CD4-positive, alpha-beta T cell treated with Interleukin-2 at 100 ng/mL for 4 hours (primary cell): ENCODE data around the gene REEP1.
"Not testable (repeated sequence)": the region's sequence is repeated elsewhere in the genome, so short reads cannot be mapped to it uniquely, and the experiment has no call there.

ENCODE experiments used
- DNase-seq: peaks from one replicate; pipeline ENCODE4 v3.0.0-alpha.2; 2020; ENCODE audit warnings: low spot score

Gene REEP1

DNA sequence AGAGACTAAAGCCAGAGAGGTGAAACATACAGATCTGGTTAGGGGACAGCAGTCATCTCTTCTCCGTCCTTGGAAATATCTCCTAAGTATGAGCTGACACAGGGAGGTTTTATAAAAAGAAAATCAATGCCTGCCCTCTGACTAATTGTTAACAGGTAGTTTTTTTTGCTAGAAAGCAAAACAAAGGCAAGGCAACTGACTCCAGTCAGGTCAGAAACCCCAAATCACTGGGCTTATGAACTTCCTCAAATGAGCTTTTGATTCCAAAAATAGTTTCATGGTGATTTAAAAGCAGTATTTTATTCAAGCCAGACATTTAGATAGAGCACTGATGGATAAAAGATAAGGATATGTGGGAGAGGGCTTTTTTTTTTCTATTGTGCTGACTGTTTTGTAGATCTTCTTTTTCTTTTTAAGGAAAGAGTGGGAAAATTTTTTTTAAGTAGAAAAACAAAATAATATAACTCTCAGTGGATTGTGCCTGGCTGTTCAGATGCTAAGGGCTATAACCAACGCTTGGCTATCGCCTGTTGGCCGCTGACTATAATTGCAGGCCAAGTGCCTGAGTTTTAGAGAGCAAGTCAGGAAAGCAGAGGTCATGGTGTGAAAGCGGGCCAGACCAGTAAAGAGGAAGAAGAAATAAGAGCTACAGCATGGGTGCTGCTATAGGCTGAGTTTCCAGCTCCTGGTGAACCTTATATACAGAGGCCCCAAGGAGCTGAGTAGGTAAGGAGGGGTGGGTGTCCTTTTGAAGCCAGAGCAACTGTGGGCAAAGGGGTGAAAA is 93.3 kb downstream of the REEP1 start:
- no peak for DNase-seq

DNA sequence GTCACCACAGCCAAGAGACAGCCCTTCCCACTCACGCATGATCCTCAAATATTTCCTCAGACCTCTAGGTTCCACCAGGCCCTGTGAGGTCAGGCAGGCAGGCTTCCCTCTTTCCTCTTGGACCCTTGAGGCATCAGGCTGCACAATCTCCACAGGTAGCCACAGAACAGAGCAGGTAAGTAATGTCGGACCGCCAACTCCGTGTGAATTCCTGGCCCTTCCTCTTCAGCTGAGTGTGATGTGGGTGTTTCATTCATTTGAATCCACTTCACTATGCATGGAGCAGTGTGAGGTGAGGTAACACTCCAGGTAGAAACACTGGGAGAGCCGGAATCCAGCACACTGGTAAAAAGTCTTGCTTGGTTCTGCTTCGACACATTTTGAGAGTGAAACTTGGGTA is 94.2 kb downstream of the REEP1 start:
- no peak for DNase-seq

DNA sequence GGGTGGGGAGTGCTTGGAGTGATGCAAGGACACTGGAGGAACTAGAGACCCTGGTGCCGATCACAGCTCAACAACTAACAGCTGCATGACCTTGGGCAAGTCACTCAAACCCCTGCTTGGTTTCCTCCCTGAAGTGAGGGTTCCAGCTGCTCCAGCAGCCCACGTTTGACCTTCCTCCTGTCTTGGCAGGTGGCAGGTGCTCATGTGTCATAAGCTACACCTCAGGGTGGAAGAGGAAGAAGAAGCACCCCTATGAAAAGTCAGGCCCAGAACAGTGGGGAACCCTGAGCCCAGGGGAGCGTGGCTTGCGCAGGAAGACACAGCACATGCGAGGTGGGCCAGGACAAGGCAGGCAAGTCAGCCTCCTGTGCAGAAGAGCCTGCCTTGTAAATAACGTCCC is 95.8 kb downstream of the REEP1 start:
- DNase-seq: no peak

DNA sequence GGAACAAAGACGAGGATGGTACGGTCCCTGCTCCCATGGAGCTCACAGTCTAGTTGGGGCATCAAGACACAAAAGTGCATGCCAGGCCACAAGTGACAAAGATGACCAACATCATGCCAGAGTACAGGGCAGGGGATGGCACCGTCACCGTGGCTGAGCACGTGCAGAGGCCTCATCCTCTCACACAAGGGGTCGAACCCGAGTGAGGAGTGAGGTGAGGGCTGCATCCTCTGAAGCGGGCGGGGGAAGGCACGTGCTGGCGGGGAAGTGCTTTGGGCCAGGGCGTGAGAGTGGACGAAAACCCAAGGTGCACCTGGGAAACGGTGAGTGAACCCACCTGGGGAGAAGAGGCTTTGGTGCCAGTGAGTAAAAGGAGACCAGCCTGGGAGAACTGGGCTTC is 97.2 kb downstream of the REEP1 start:
- no peak for DNase-seq

DNA sequence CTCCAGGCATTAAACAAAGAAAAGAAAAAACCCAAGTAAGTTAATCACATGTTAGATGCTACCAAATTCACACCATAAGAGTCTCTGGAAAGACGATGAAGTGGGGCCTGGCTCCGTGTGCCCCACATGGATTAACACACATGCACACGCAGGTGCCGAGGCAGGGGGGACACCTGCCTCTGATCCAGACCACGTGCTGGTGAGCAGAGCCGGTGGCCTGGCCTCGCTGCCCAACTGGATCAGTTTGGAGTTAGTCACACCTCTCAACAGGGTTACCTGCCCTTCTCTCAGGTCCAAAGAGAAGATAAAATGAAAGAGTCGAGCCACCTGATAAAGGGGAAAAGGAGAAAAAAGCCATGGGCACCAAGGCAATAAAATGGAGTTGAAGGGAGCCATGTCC is 97.7 kb downstream of the REEP1 start:
- no peak for DNase-seq

DNA sequence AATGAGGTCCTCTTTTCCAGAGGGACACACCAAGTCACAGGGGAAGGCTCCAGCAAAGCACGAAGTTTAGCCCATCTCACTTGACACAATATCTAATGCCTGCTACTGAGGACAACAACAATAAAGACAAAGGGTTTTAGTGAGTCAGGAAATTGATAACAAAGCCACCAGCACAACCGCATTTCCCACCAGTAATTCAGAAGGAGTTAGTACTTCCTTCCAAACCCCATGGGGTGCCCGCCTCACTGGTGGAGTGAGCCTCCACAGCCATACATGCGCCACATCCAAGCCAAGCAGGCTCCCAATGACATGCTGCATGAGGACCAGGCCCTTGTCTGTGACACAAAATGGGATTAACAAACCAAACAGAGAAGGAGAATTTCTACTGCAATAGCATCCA is 98.1 kb downstream of the REEP1 start:
- DNase-seq: no peak

DNA sequence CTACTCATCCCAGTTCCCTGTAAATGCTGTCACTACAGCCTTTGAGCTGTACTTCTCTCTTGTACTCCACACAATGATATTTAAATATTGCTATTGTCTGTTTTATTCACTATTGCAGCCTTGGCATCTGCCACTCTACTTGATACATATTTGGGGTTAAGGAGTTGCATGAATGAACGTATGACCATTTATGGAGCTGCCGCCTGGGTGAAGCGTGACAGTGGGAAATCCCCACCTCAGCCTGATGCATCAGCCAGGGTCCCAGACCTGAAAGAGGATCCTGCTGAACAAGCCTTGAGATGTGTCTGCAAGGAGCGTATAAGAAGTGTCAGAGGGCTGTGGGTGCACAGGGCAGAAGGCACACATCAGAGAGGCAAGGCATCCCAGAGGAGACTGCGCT is 99.1 kb downstream of the REEP1 start:
- peak; percentile 27 for DNase-seq

DNA sequence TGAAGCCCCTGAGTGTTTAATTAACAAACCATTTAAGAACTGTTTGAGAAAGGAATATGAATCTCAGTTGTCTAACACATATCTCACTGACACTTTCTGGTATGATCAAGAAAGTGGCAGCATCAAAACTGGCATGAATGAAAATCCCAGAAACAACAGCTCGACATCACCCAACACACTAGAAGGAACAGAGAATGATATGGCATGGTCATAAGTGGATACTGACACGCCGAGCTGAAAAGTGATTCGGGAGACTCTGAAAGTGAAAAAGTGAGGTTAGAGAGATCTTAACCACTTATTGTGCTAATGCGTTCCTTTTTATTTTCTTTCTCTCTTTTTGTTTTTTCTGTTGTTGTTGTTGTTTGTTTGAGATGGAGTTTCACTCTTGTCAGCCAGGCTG is 100.3 kb downstream of the REEP1 start:
- no peak for DNase-seq

DNA sequence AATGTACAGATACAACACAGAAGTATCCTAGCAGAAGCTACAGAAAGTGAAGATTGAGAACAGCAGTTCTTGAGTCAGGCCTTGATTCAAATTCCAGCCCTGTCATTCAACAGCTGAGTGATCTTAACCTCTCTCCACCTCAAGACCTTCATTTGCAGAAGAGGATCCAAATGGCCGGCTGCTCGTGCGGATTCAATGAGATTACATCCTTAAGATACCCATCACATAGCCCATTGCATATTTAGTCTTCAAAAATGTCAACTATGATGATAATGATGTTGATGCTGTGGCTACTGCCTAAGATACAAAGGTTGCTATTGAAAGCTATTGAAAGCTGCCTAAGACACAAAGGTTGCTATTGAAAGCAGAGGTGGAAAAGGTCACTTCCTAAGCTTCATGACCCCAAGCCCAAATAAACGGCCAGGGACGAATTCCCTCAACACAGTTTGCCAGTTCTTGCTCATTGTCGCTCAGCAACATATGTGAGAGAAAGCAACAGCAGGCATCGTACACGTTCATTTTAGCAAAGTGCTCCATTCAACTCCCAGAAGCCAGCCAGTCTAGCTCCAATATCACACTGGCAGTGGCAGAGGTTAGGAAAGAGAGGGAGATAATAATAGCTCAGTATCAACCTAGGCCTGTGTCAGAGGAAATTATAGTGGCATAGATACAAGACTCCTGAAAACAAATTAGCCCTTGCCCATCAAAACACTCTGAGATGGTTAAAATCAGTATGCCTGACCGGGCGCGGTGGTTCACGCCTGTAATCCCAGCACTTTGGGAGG is 102.0 kb downstream of the REEP1 start:
- no peak for DNase-seq

DNA sequence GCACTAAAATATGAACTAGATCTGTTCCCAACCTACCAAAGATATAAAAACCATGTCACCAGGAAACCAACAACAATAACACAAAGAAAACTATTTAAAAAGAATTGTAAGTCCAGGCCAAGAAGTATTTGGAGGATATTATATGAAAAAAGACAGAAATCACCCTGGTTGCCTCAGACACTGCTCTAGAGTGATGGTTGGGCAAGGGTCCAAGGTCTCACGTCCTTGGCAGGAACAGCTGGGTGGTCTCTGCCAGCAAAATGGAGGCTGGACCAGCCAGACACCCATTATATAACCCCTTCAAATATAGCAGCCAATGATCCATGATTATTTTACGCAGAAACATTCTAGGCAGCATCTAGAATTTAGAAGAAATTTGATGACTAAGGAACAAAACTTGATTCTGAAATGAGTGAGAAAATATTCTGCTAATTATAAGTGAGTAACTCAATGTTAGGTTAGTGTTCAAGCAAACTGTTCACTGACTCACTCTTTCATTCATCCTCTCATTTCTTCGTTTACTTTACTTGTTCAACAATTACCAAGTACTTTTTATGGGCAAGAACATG is 102.8 kb downstream of the REEP1 start:
- no peak for DNase-seq

DNA sequence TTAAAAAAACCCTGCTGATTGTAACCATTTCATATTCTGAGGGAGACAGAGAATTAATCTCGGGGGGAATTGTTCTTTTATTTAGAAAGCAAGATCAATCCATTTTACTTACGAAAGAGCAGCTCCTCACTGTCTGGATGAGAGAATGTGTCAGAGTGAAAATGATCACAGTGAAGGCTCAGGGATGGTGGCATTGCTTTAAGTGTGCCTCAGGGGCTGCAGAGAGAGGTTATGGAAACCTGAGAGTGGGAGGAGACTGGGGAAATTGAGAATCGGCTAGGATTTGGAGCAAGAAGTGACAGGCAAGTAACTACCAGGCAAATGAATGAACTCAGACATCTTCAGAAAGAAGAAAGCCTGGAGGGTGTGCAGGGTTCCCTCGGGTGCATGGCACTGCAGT is 104.0 kb downstream of the REEP1 start:
- DNase-seq: no peak

DNA sequence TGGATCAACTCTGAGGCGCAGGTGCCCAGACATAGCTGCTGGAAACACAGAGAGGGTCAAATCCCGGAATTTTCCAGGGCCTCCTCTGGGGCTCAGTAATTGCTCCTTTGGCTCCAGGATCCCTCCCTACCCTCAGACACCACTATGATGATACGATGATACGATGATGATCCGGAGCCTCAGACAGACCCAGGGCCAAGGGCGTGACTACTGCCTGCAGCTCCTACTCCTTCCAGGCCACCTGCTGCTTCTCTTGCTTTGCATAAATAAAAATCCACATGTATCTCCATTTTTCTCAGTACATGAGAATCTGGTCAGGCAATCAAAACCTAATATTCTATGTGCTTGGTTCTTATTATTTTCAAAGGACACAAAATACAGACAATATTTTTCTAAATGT is 104.5 kb downstream of the REEP1 start:
- no peak for DNase-seq

DNA sequence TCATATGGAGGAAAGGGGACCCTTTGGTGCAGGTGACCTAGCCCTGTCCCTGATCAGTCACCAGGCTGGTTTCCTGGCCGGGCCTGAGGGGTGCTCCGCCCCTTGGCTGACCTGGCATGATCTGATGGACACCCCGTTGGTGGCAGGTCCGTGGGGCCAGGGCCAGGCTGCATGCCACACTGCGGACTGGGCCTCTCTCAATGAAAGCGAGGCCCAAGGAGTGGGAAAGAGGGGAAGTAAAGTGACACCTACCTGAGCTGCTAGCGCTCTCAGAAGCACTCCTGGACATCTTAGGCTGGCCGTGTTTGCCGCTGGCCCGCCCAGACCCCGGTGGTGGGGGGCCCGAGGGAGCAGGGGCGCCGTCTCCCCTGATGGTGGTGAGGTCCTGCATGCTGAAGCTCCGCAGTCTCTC is 105.0 kb downstream of the REEP1 start:
- no peak for DNase-seq

DNA sequence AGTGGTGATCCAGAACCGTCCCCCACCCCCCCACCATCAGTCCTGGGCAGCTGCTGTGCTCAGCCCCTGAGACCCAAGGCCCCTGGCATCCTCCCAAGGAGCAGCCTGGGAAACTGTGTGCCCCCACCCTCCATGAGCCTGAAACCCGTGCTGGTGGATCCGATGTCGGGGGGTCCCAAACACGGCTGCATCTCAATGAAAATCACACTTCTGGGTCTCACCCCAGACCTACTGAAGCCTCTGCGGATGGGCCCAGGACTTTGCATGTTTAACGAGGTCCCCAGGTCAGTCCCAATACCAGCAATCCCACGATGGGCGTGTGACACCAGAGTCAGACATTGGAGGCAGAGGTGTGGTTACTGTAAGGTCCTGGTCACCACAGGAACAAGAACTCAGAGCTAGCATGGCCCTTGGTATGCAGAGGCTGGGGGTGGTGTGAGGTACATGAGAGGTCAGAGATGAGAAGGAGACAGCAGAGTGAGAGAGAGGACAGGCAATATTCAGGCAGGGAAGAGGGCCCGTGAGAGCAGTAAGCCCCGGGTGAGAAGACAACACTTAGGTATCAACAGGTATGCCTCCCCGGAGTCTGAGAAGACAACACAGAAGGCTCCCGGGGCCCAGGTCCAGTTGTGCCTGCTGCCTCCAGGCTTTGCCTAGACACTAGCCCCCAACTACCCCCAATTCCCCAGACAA is 105.6 kb downstream of the REEP1 start:
- DNase-seq: no peak

DNA sequence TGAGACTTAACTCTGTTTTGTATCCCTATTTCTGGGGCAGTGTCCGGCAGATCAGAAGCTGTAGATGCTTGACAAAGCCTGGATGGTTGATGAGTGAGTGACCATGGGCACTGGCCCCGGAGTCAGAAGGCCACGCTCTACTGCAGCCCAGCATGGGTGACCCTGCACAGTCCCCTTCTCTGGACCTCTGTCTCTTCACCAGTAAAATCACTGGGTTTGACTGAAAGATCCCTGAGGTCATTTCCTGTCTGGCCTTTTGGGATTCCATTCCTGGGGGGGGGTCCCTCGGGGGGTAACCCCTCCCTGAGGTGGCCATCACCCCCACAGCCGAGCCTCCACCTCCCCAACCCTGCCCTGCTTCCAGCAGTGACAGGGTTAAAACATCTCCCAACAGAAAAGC is 106.5 kb downstream of the REEP1 start:
- DNase-seq: no peak

DNA sequence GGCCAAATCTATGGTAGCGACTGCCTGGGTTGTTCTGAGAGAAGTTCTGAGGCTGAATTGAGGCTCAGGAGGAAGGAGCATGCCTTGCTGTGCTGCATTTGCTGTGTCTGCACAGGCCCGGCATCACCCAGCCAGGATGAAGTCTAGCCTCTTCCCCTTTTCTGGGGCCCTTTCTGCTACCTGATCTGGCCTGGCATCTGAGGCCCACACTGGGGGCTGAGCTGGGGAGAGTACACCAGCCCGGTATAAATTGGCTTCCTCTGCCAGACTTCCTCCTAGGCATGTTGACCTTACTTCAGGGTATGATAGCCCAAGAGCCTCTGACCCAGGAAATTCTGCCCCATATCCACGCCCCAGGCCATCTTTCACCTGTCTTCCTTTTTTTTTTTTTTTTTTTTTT is 108.2 kb downstream of the REEP1 start:
- no peak for DNase-seq

DNA sequence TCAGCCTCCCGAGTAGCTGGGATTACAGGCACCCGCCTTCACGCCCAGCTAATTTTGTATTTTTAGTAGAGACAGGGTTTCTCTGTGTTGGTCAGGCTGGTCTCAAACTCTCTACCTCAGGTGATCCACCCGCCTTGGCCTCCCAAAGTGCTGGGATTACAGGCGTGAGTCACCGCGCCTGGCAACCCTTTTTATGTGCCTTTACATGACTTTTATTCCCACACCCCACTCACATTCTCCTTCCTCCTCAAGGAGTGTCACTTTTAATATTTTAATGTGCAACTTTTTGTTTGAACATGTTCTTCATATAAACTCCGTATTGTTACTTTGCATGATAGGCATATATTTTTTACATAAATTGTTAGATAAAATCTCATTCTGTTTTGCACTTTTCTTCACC is 108.9 kb downstream of the REEP1 start:
- DNase-seq: not testable (repeated sequence)

DNA sequence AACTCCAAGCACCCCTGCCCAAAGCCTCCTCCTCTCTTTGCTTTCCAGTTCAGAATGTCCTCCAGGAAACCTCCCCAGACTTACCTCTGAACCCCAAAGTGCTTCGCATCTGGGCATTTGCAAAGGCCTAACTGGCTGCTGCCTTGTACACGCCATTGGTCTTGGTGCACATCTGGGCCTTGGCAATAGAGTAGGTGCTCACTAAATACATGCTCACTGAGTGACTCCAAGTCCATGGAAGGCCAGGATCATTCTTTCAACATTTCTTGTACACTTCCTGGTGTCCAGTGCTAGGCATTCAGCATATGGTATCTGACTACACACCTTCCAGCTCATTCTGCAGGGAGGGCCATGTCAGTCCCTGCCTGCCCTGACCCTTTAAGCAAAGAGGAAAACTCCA is 109.7 kb downstream of the REEP1 start:
- no peak for DNase-seq

DNA sequence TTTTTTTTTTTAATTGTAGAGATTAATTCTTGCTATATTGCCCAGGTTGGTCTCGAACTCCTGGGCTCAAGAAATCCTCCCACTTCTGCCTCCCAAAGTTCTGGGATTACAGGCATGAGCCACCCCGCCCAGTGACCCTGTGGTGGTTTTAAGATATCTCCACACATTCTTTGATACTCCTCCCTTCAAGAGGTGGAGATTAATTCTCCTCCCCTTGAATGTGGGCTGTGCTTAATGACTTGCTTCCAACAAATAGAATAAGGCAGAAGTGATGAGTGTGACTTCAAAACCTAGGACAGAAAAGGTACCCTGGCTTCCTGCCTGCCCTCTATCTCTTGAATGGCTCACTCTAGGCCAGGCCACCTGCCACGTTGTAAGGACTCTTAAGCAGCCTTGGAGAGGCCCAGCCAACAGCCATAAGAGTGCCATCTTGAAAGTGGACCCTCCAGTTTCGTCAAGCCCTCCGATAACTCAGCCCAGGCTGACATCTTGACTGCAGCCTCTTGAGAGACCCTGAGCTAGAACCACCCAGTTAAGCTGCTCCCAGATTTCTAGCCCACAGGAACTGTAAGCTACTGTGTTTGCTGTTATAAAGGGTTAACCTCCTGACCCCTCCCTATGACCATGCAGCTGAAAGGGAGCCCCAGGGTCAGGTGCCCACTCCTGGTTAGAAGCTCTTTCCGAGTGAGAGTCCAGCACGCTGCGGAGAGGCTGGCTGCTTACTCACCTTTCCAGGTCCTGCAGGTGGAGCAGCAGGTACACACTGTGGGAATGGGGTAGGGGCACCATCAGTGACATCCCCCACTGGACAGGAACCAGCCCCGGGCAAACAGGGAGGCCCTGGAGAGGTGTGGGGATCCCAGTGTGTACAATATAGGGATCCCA is 110.5 kb downstream of the REEP1 start:
- no peak for DNase-seq

DNA sequence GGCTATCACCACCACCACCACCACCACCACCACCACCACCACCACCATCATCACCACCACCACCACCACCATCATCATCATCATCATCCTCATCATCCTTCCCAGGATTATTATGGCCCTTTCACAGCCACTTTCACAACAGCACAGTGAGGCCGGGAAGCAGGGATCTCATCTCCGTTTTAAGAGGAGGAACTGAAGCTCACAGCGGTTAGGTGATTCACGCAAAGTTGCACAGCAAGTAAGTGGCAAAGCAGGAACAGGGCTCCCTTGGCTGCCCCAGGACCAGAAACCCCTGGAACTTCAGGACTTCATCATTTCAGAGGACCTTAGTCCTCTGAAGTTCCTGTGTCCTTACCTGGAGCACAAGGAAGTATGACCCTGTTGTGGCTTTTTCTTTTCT is 111.4 kb downstream of the REEP1 start:
- no peak for DNase-seq

DNA sequence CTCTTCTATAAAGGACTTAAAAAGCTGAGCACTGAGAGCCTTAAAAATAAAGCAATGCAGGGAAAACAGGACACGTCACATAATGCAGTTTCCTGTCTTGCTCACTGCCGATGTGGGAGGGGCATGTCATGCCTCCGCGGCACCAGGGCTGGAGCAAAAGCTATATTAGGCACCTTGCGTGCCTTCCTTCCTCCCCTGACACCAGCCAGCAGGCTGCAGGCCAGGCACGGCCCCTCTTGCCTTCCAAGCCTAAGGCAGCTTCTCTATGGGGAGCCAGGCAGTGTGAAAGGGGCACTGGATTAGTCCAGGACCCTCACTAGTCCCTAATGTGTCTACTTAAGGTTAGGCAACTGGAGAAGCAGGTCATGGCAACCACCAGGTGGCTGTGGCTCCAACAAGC is 111.8 kb downstream of the REEP1 start:
- peak; percentile 37 for DNase-seq
